Measurements from ENCODE around the gene SEMA7A. TPM values are rescaled to one million over a fixed set of nuclear protein-coding genes. Genes with fewer than 3 reads are reported as not detected.
A peak's percentile ranks its signal among the peaks of the same experiment; 100 is the strongest.

SEMA7A gene
- total RNA-seq, 1 donor from 2014 or later, result 1.2 TPM

GRCh38 chr15:74406992-74407705 lies 26.6 kb downstream of the SEMA7A start:
- intact Hi-C loops (cut with DNase I), result no loop called here
- ATAC-seq (ENCODE audit: poor library complexity) (no peak), DNase-seq (no peak)

GRCh38 chr15:74406517-74406916 lies 27.2 kb downstream of the SEMA7A start:
- DNase-seq, result no peak
- intact Hi-C loops (cut with DNase I), result no loop called here

GRCh38 chr15:74405823-74406222 lies 27.9 kb downstream of the SEMA7A start:
- DNase-seq (no peak), ATAC-seq (ENCODE audit: poor library complexity) (no peak)
- intact Hi-C loops (cut with DNase I), result no loop called here

More at GRCh38 chr15:74406517-74406916, 27.2 kb downstream of the SEMA7A start:
- ATAC-seq (ENCODE audit: poor library complexity), result no peak

GRCh38 chr15:74403991-74404563 lies 29.7 kb downstream of the SEMA7A start:
- ATAC-seq (ENCODE audit: poor library complexity) (no peak), DNase-seq (no peak)
- intact Hi-C loops (cut with DNase I), result no loop called here

GRCh38 chr15:74403588-74403919 lies 30.2 kb downstream of the SEMA7A start:
- DNase-seq, result no peak
- ATAC-seq (ENCODE audit: poor library complexity), result no peak
- intact Hi-C loops (cut with DNase I), result no loop called here

GRCh38 chr15:74402873-74403587 lies 30.7 kb downstream of the SEMA7A start:
- ATAC-seq (ENCODE audit: poor library complexity), result peak; percentile 20
- intact Hi-C loops (cut with DNase I), result no loop called here
- DNase-seq, result peak; percentile 61

- intact Hi-C loops (cut with DNase I), result no loop called here
- DNase-seq, result no peak
- ATAC-seq (ENCODE audit: poor library complexity), result no peak
These were observed 31.4 kb downstream of the SEMA7A start for GRCh38 chr15:74402337-74402841.

GRCh38 chr15:74400915-74401757 lies 32.6 kb downstream of the SEMA7A start:
- intact Hi-C loops (cut with DNase I), result no loop called here
- ATAC-seq (ENCODE audit: poor library complexity), result no peak

GRCh38 chr15:74400313-74400860 lies 33.4 kb downstream of the SEMA7A start:
- DNase-seq, result no peak
- intact Hi-C loops (cut with DNase I), result no loop called here
- no peak for ATAC-seq (ENCODE audit: poor library complexity)

More at GRCh38 chr15:74400915-74401757, 32.6 kb downstream of the SEMA7A start:
- DNase-seq, result no peak

- intact Hi-C loops (cut with DNase I), result no loop called here
- ATAC-seq (ENCODE audit: poor library complexity) (no peak), DNase-seq (no peak)
These were observed 34.0 kb downstream of the SEMA7A start for GRCh38 chr15:74399511-74400312.

- intact Hi-C loops (cut with DNase I), result no loop called here
- DNase-seq, result no peak
- no peak for ATAC-seq (ENCODE audit: poor library complexity)
These were observed 34.7 kb downstream of the SEMA7A start for GRCh38 chr15:74399100-74399499.

- intact Hi-C loops (cut with DNase I), result no loop called here
- DNase-seq, result no peak
- ATAC-seq (ENCODE audit: poor library complexity), result no peak
These were observed 35.6 kb downstream of the SEMA7A start for GRCh38 chr15:74398183-74398582.

- no peak for ATAC-seq (ENCODE audit: poor library complexity)
- intact Hi-C loops (cut with DNase I), result no loop called here
- no peak for DNase-seq
These were observed 36.3 kb downstream of the SEMA7A start for GRCh38 chr15:74397239-74398068.

GRCh38 chr15:74396445-74397238 lies 37.1 kb downstream of the SEMA7A start:
- ATAC-seq (ENCODE audit: poor library complexity) (no peak), DNase-seq (no peak)
- intact Hi-C loops (cut with DNase I), result no loop called here

- intact Hi-C loops (cut with DNase I), result no loop called here
- no peak for DNase-seq
- ATAC-seq (ENCODE audit: poor library complexity), result no peak
These were observed 37.7 kb downstream of the SEMA7A start for GRCh38 chr15:74396146-74396438.

GRCh38 chr15:74395319-74396145 lies 38.2 kb downstream of the SEMA7A start:
- ATAC-seq (ENCODE audit: poor library complexity), result no peak

More at GRCh38 chr15:74395319-74396145, 38.2 kb downstream of the SEMA7A start:
- intact Hi-C loops (cut with DNase I), result no loop called here
- no peak for DNase-seq

All from Right ventricle myocardium superior (tissue), 1 donor.